Tibial nerve (tissue), 4 donors: ENCODE measurements around the gene VPS26C.

Source experiments
- CTCF ChIP-seq, 5 experiments: fragments of 200-600 bp in 3 of 5; fragments of 450-650 bp in 2 of 5; sonication (generic) in 3 of 5; IDR thresholded peaks; one replicate each; pipeline ENCODE4 v1.5.1; 2016 to 2019; ENCODE audit warnings: antibody characterized with exemption in 5 of 5, mild to moderate bottlenecking in 3 of 5, moderate library complexity in 2 of 5
- EP300 ChIP-seq, 2 donors: sonication (generic); formaldehyde crosslinking; IDR thresholded peaks; one replicate each; pipeline ENCODE4 v1.6.1; 2017; ENCODE audit warnings: antibody characterized with exemption in 2 of 2, mild to moderate bottlenecking in 1 of 2

- TF ChIP-seq EP300 (IDR thresholded peaks at IDR 0.05) (no peak), CTCF (IDR thresholded peaks at IDR 0.05) (no peak)
Measured at GRCh38 chr21:37281993-37282392, 14.9 kb upstream of the VPS26C start.
